Transverse colon (tissue), 4 donors: ENCODE results near the gene ITIH5. TPM values are rescaled to one million over a fixed set of nuclear protein-coding genes. Genes with fewer than 3 reads are reported as not detected.

Experiments used
- DNase-seq: peaks from one replicate; pipeline ENCODE4 v3.0.0-alpha.2; 2019
- H3K27ac ChIP-seq, 4 donors: fragments of 200-600 bp; sonication (generic); 2 replicates each; pipeline ENCODE4 v1.5.1; 2016 to 2018; ENCODE audit warnings: inconsistent platforms in 4 of 4
- H3K27me3 ChIP-seq: fragments of 200-600 bp; sonication (generic); 2 replicates; pipeline ENCODE4 v1.5.1; 2017; ENCODE audit warnings: inconsistent platforms
- H3K36me3 ChIP-seq, 4 donors: fragments of 200-600 bp; sonication (generic); 2 replicates each; pipeline ENCODE4 v1.5.1; 2017 to 2019; ENCODE audit warnings: inconsistent platforms in 4 of 4
- H3K4me1 ChIP-seq, 4 donors: fragments of 200-600 bp; sonication (generic); 2 replicates each; pipeline ENCODE4 v1.5.1; 2017 to 2020; ENCODE audit warnings: inconsistent platforms in 4 of 4
- H3K4me3 ChIP-seq, 4 donors: fragments of 200-600 bp; sonication (generic); 1 replicate in 1 of 4; 2 replicates in 3 of 4; pipeline versions ENCODE4 v1.5.1 to v1.6.1; 2017 to 2019; ENCODE audit warnings: inconsistent platforms in 4 of 4
- H3K9me3 ChIP-seq, 2 donors: fragments of 200-600 bp; sonication (generic); 2 replicates each; pipeline ENCODE4 v1.5.1; 2017 to 2019; ENCODE audit warnings: inconsistent platforms in 2 of 2
- EP300 ChIP-seq: sonication (generic); formaldehyde crosslinking; IDR thresholded peaks from one replicate; pipeline ENCODE4 v1.6.1; 2017; ENCODE audit warnings: antibody characterized with exemption, low read depth
- POLR2A ChIP-seq: fragments of 450-650 bp; IDR thresholded peaks from one replicate; pipeline ENCODE4 v1.6.1; 2016; ENCODE audit warnings: antibody characterized with exemption, mild to moderate bottlenecking, moderate library complexity
- POLR2AphosphoS5 ChIP-seq, 3 donors: sonication (generic); formaldehyde crosslinking; IDR thresholded peaks; one replicate each; pipeline ENCODE4 v1.6.1; 2016; ENCODE audit warnings: antibody characterized with exemption in 3 of 3
- WGBS, 2 donors: methylation state at CpG; one replicate each; pipeline ENCODE4 v1.1.5; 2018; ENCODE audit warnings: low coverage in 1 of 2; 5-methylcytosine and 5-hydroxymethylcytosine counted together
- in situ Hi-C, 4 donors: fragments of 200-750 bp; cut with MboI; loops; one replicate each; pipeline versions ENCODE4 v1.15.0 to v1.15.1; 2017; ENCODE audit warnings: low sequenced_read_pairs in 3 of 4, low pct_ligation_motif_present in 1 of 4, low pct_unique_long_range_greater_than_20kb in 1 of 4
- intact Hi-C: fragments of 100-400 bp; cut with DNase I; formaldehyde crosslinking; loops from one replicate; pipeline ENCODE4 v1.15.1; 2023; ENCODE audit warnings: low total_unique reads
- total RNA-seq, 4 donors: library from RNA; depleted of rRNA; stranded (reverse); fragments of >200 nt; gene quantifications; one replicate each; pipeline ENCODE4 v1.1.0, GENCODE V29; 2016
- TF ChIP-seq, protein P1 (sequence below), 5 experiments: fragments of 200-600 bp in 3 of 5; fragments of 450-650 bp in 2 of 5; sonication (generic) in 3 of 5; IDR thresholded peaks; 1 replicate in 2 of 5; 2 replicates in 3 of 5; pipeline ENCODE4 v1.5.1; 2016 to 2017; ENCODE audit warnings: antibody characterized with exemption in 5 of 5, inconsistent platforms in 3 of 5, mild to moderate bottlenecking in 2 of 5, moderate library complexity in 1 of 5

ITIH5 gene
- total RNA-seq, 4 donors from 2014 or later = 13.2 to 169 (median 17.0) TPM

DNA sequence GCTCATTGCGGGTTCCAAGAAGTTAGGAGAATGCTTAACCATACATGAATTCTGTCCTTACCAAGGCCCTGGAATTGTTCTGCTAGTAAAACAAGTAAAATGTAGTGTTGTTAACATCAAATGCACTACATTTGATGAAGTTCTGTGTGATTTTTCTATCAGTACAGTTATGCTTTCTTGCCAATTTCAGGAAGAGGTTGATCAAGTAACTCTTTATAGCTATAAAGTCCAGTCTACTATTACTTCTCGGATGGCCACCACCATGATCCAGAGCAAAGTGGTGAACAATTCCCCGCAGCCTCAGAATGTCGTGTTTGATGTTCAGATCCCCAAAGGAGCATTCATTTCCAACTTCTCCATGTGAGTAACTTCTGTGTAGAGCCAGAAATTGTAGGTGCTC, 42.1 kb upstream of the ITIH5 start:
- no peaks in the 10 kb centered on the region for H3K4me1 ChIP-seq
- TF ChIP-seq EP300 = no peak
- no peak for TF ChIP-seq POLR2A
- TF ChIP-seq, protein P1, sequence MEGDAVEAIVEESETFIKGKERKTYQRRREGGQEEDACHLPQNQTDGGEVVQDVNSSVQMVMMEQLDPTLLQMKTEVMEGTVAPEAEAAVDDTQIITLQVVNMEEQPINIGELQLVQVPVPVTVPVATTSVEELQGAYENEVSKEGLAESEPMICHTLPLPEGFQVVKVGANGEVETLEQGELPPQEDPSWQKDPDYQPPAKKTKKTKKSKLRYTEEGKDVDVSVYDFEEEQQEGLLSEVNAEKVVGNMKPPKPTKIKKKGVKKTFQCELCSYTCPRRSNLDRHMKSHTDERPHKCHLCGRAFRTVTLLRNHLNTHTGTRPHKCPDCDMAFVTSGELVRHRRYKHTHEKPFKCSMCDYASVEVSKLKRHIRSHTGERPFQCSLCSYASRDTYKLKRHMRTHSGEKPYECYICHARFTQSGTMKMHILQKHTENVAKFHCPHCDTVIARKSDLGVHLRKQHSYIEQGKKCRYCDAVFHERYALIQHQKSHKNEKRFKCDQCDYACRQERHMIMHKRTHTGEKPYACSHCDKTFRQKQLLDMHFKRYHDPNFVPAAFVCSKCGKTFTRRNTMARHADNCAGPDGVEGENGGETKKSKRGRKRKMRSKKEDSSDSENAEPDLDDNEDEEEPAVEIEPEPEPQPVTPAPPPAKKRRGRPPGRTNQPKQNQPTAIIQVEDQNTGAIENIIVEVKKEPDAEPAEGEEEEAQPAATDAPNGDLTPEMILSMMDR (IDR thresholded peaks at IDR 0.05) = no peak
- TF ChIP-seq POLR2AphosphoS5 (IDR thresholded peaks at IDR 0.05) = no peak
- H3K27me3 ChIP-seq = peaks cover 2% of the 10 kb centered on the region
- H3K4me3 ChIP-seq = no peak overlapping the region
- no peaks in the 10 kb centered on the region for H3K36me3 ChIP-seq
- WGBS, 2 donors = 91 to 100% methylated on average over 1 to 4 of the region's 4 CpGs
- H3K9me3 ChIP-seq = no peaks in the 10 kb centered on the region
- no peak overlapping the region for H3K27ac ChIP-seq
- in situ Hi-C loops (no loop called here), intact Hi-C loops (no loop called here)
- no peak for DNase-seq

DNA sequence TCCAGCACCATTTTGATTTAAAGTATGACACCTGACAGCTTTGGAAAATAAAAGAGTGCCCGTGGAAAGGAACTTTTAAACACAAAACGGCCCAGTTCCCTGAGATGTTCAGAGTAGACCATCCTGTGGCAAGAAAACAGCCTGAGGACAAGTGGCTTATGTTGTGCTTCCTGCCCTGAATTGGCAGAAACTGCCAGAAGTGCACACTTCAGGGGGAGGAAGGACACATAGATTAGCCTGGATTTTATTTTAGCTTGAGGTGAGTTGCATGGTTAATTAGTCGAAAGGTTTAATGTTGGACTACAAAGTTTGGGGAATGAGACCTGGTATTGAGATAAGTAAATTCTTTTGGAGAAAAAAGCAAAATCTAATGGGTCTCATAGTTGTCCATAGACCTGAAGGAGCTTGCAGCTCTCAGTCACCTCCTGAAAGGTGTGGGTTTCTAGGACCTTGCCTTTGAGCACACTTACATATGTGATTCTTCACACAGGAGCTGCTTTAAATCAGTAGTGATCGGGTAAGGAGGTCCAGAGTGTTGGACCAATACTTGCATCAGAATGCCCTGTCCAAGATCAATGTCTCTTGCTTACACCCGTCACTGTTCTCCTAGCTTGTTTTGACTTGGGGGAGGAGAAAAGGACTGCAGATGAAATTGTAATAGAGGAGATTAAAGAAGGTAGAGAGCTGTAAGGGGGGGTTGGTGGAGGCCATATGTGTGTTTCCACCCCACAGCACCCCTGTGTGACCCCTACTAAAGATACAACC, 41.3 kb upstream of the ITIH5 start:
- in situ Hi-C loops (no loop called here), intact Hi-C loops (no loop called here)
- 84 to 87% methylated on average over 4 to 5 of the region's 5 CpGs for WGBS, 2 donors
- H3K4me3 ChIP-seq = no peak overlapping the region
- H3K4me1 ChIP-seq = no peaks in the 10 kb centered on the region
- no peaks in the 10 kb centered on the region for H3K36me3 ChIP-seq
- peaks cover 2% of the 10 kb centered on the region for H3K27me3 ChIP-seq
- no peak for TF ChIP-seq EP300
- no peak for TF ChIP-seq POLR2AphosphoS5 (IDR thresholded peaks at IDR 0.05)
- no peak for TF ChIP-seq POLR2A
- TF ChIP-seq, protein P1 (IDR thresholded peaks at IDR 0.05) = no peak
- no peak overlapping the region for H3K27ac ChIP-seq
- H3K9me3 ChIP-seq = no peaks in the 10 kb centered on the region
- DNase-seq = no peak

DNA sequence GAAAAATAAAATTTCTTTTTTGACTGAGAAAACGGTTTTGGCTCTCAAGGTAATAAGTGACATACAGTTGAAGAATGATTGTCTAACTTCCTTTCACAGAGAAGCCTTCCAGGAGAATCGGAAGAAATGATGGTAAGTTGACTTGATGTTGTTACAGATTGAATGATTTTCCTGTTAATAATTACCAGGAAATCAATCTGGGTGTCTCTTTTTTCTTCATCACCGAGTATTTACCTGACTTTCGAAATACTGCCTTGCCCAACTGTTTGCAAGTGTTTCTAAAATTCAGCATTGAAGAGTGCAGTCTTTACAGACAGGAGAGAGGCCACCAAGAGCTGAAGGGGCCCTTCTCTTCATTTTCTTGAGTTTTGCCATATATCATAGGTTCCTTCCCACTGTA, 40.3 kb upstream of the ITIH5 start:
- H3K27me3 ChIP-seq = peaks cover 2% of the 10 kb centered on the region
- H3K27ac ChIP-seq = no peak overlapping the region
- DNase-seq = no peak
- TF ChIP-seq POLR2AphosphoS5 (IDR thresholded peaks at IDR 0.05) (no peak), EP300 (no peak), POLR2A (no peak)
- TF ChIP-seq, protein P1 (IDR thresholded peaks at IDR 0.05) = no peak
- in situ Hi-C loops = no loop called here
- H3K4me1 ChIP-seq = no peaks in the 10 kb centered on the region
- no peaks in the 10 kb centered on the region for H3K9me3 ChIP-seq
- H3K4me3 ChIP-seq = no peak overlapping the region
- no peaks in the 10 kb centered on the region for H3K36me3 ChIP-seq
- whole genome bisulfite sequencing, 2 donors = 47 to 56% methylated on average over 4 of the region's 4 CpGs
- intact Hi-C loops = no loop called here

DNA sequence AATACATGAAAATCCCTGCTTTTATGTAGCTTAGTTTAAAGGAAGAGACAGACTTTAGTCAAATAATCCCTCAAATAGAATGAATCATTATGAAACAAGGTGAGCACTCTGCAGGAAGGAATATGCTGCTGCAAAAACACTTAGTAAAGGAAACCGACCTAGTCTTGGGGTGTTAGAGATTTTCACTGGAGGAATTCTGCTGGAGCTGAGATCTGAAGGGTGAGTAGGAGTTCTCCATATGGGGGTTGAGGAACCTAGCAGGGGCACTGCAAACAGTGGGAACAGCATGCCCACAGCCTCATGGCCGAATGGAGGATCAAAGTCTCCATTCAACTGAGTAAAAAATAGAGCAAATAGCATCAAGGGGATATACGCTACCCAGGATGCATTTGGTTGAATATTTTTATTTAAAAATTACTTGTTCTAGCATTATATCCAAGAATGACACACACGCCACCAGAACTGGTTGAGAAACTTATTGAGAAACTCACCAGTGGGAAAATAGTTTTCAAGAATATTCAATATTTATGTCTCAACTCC, 39.8 kb upstream of the ITIH5 start:
- H3K27ac ChIP-seq = no peak overlapping the region
- TF ChIP-seq, protein P1 (IDR thresholded peaks at IDR 0.05) = no peak
- TF ChIP-seq EP300 (no peak), POLR2A (no peak), POLR2AphosphoS5 (IDR thresholded peaks at IDR 0.05) (no peak)
- in situ Hi-C loops (no loop called here), intact Hi-C loops (no loop called here)
- no peaks in the 10 kb centered on the region for H3K9me3 ChIP-seq
- H3K36me3 ChIP-seq = no peaks in the 10 kb centered on the region
- H3K4me3 ChIP-seq = no peak overlapping the region
- WGBS, 2 donors = 67 to 75% methylated on average over 3 to 4 of the region's 4 CpGs
- H3K27me3 ChIP-seq = peaks cover 2% of the 10 kb centered on the region
- no peak for DNase-seq
- no peaks in the 10 kb centered on the region for H3K4me1 ChIP-seq
